ENCODE results near the gene GMCL2. TPM values are rescaled to one million over a fixed set of nuclear protein-coding genes. Genes with fewer than 3 reads are reported as not detected.

Gene GMCL2
- total and polyA plus RNA-seq, 11 donors = not detected

GRCh38 chr5:178227929-178228328, 40.8 kb upstream of the GMCL2 start:
- 86 to 92% (median 90%) methylated on average over 3 of the region's 3 CpGs for WGBS, 4 donors
- Histone ChIP-seq H3K4me1 (peaks cover 5 to 29% (median 21%) of the 10 kb centered on the region in 12 donors), H3K9me3 (no peaks in the 10 kb centered on the region), H3K4me3 (no peak overlapping the region), H3K27ac (no peak overlapping the region), H3K36me3 (peaks cover 0 to 76% (median 45%) of the 10 kb centered on the region in 9 donors), H3K27me3 (no peaks in the 10 kb centered on the region)
- no peak for DNase-seq
- TF ChIP-seq POLR2A (IDR thresholded peaks at IDR 0.05) = no peak
- no peak for TF ChIP-seq CTCF (IDR thresholded peaks at IDR 0.05)
- intact Hi-C loops (cut with DNase I) = loop anchor here in 1 of 10 donors (2.0 kb wide), 1 partner anchor 23 kb away; the partner anchor contains the start of gene HNRNPAB
- ATAC-seq = no peak

GRCh38 chr5:178227138-178227659, 40.0 kb upstream of the GMCL2 start:
- Histone ChIP-seq H3K4me3 (no peak overlapping the region), H3K27me3 (no peaks in the 10 kb centered on the region), H3K27ac (no peak overlapping the region), H3K36me3 (peaks cover 0 to 83% (median 47%) of the 10 kb centered on the region in 9 donors), H3K4me1 (peaks cover 5 to 26% (median 19%) of the 10 kb centered on the region in 12 donors), H3K9me3 (no peaks in the 10 kb centered on the region)
- 72 to 99% (median 92%) methylated on average over 4 of the region's 4 CpGs for WGBS, 4 donors
- intact Hi-C loops (cut with DNase I) = no loop called here
- ATAC-seq (no peak), DNase-seq (no peak)
- no peak for TF ChIP-seq POLR2A (IDR thresholded peaks at IDR 0.05)
- no peak for TF ChIP-seq CTCF (IDR thresholded peaks at IDR 0.05)

- Histone ChIP-seq H3K4me3 (no peak overlapping the region), H3K36me3 (peaks cover 0 to 98% (median 55%) of the 10 kb centered on the region in 9 donors), H3K27ac (no peak overlapping the region), H3K27me3 (no peaks in the 10 kb centered on the region), H3K9me3 (no peaks in the 10 kb centered on the region), H3K4me1 (peaks cover 0 to 27% (median 3%) of the 10 kb centered on the region in 12 donors)
- DNase-seq (peak in 1 of 5 donors; percentile 12), ATAC-seq (no peak)
- TF ChIP-seq CTCF (IDR thresholded peaks at IDR 0.05) = no peak
- TF ChIP-seq POLR2A (IDR thresholded peaks at IDR 0.05) = no peak
- WGBS, 4 donors = 84 to 94% (median 89%) methylated on average over 5 to 6 of the region's 6 CpGs
- intact Hi-C loops (cut with DNase I) = no loop called here
These were observed 38.0 kb upstream of the GMCL2 start for GRCh38 chr5:178225174-178225573.

GRCh38 chr5:178224403-178224802, 37.2 kb upstream of the GMCL2 start:
- no peak for TF ChIP-seq CTCF (IDR thresholded peaks at IDR 0.05)
- TF ChIP-seq POLR2A (IDR thresholded peaks at IDR 0.05) = no peak
- H3K27ac ChIP-seq = no peak overlapping the region
- ATAC-seq (peak in 2 of 4 donors; percentile 4 to 15), DNase-seq (peak in 1 of 5 donors; percentile 15)
- WGBS, 4 donors = 90 to 95% (median 93%) methylated on average over 8 to 17 of the region's 17 CpGs
- no peak overlapping the region for H3K4me3 ChIP-seq
- no peaks in the 10 kb centered on the region for H3K27me3 ChIP-seq
- intact Hi-C loops (cut with DNase I) = no loop called here
- H3K9me3 ChIP-seq = no peaks in the 10 kb centered on the region
- H3K36me3 ChIP-seq = peaks cover 0 to 98% (median 53%) of the 10 kb centered on the region in 9 donors
- peaks cover 0 to 19% (median 0%) of the 10 kb centered on the region in 12 donors for H3K4me1 ChIP-seq
